ENCODE data around the gene ID3.
"Not testable (repeated sequence)": the region's sequence is repeated elsewhere in the genome, so short reads cannot be mapped to it uniquely, and the experiment has no call there.

The ID3 gene

GRCh38 chr1:23546897-23547584 is 12.3 kb downstream of the ID3 start:
- in situ Hi-C loops (cut with MboI; ENCODE audit: low pct_unique_long_range_greater_than_20kb, low sequenced_read_pairs, unreplicated experiment): loop anchor here (5.0 to 10.0 kb wide), 2 partner anchors 90 to 198 kb away; partner anchors contain the start of gene ELOA
- no peak for TF ChIP-seq CTCF (IDR thresholded peaks at IDR 0.05; ENCODE audit: extremely low read depth, insufficient read depth, missing control alignments)
- no peak for DNase-seq (ENCODE audit: low spot score)

DNA sequence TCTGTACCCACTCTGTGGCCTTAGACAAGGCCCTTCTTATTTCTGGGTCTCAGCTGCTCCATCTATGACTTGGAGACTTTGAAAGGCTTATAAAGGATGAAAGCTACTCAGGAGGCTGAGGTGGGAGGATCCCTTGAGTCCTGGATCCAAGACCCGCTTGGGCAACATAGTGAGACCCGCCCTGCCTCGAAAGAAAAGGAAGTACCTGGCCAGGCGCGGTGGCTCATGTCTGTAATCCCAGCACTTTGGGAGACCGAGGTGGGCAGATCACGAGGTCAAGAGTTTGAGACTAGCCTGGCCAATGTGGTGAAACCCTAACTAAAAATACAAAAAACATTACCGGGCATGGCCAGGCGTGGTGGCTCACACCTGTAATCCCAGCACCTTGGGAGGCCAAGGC is 13.4 kb downstream of the ID3 start:
- TF ChIP-seq CTCF (IDR thresholded peaks at IDR 0.05; ENCODE audit: extremely low read depth, insufficient read depth, missing control alignments): no peak
- in situ Hi-C loops (cut with MboI; ENCODE audit: low pct_unique_long_range_greater_than_20kb, low sequenced_read_pairs, unreplicated experiment): loop anchor here (5.0 to 10.0 kb wide), 2 partner anchors 91 to 199 kb away; partner anchors contain the start of gene ELOA
- no peak for DNase-seq (ENCODE audit: low spot score)

GRCh38 chr1:23544444-23545389 is 14.6 kb downstream of the ID3 start:
- in situ Hi-C loops (cut with MboI; ENCODE audit: low pct_unique_long_range_greater_than_20kb, low sequenced_read_pairs, unreplicated experiment): loop anchor here (5.0 to 10.0 kb wide), 2 partner anchors 93 to 200 kb away; partner anchors contain the start of gene ELOA
- TF ChIP-seq CTCF (IDR thresholded peaks at IDR 0.05; ENCODE audit: extremely low read depth, insufficient read depth, missing control alignments): peak; percentile 84
- DNase-seq (ENCODE audit: low spot score): peak; percentile 74

GRCh38 chr1:23543707-23544443 is 15.4 kb downstream of the ID3 start:
- no peak for TF ChIP-seq CTCF (IDR thresholded peaks at IDR 0.05; ENCODE audit: extremely low read depth, insufficient read depth, missing control alignments)
- no peak for DNase-seq (ENCODE audit: low spot score)
- in situ Hi-C loops (cut with MboI; ENCODE audit: low pct_unique_long_range_greater_than_20kb, low sequenced_read_pairs, unreplicated experiment): loop anchor here (10.0 kb wide), 1 partner anchor 201 kb away; the partner anchor contains the start of gene ELOA

GRCh38 chr1:23542940-23543339 is 16.4 kb downstream of the ID3 start:
- DNase-seq (ENCODE audit: low spot score): not testable (repeated sequence)
- in situ Hi-C loops (cut with MboI; ENCODE audit: low pct_unique_long_range_greater_than_20kb, low sequenced_read_pairs, unreplicated experiment): loop anchor here (10.0 kb wide), 1 partner anchor 202 kb away; the partner anchor contains the start of gene ELOA

GRCh38 chr1:23539698-23540266 is 19.5 kb downstream of the ID3 start:
- TF ChIP-seq CTCF (IDR thresholded peaks at IDR 0.05; ENCODE audit: extremely low read depth, insufficient read depth, missing control alignments): peak; percentile 85
- DNase-seq (ENCODE audit: low spot score): peak; percentile 87
- in situ Hi-C loops (cut with MboI; ENCODE audit: low pct_unique_long_range_greater_than_20kb, low sequenced_read_pairs, unreplicated experiment): loop anchor here (10.0 kb wide), 1 partner anchor 205 kb away; the partner anchor contains the start of gene ELOA

Data from GM13977 (cell line).